Peyer's patch (tissue), 4 donors: ENCODE results near the gene SYNGAP1. TPM values are rescaled to one million over a fixed set of nuclear protein-coding genes. Genes with fewer than 3 reads are reported as not detected.

Source experiments
- DNase-seq, 3 donors: peaks; one replicate each; pipeline ENCODE4 v3.0.0-alpha.2; 2017 to 2019
- H3K27ac ChIP-seq, 4 donors: fragments of 200-600 bp; sonication (generic); one replicate each; pipeline ENCODE4 v1.5.1; 2016 to 2019
- H3K27me3 ChIP-seq, 2 donors: fragments of 200-600 bp; sonication (generic); one replicate each; pipeline ENCODE4 v1.5.1; 2019
- H3K36me3 ChIP-seq, 3 donors: fragments of 200-600 bp; sonication (generic); one replicate each; pipeline ENCODE4 v1.5.1; 2016 to 2019
- H3K4me1 ChIP-seq, 4 donors: fragments of 200-600 bp; sonication (generic); one replicate each; pipeline ENCODE4 v1.5.1; 2016 to 2019
- H3K4me3 ChIP-seq, 4 donors: fragments of 200-600 bp; sonication (generic); 1 replicate in 3 of 4; 2 replicates in 1 of 4; pipeline ENCODE4 v1.5.1; 2016 to 2019; ENCODE audit warnings: mild to moderate bottlenecking in 1 of 4
- H3K9me3 ChIP-seq, 4 donors: fragments of 200-600 bp; sonication (generic); one replicate each; pipeline ENCODE4 v1.5.1; 2016 to 2019; ENCODE audit warnings: mild to moderate bottlenecking in 1 of 4
- CTCF ChIP-seq, 6 experiments: fragments of 450-650 bp in 4 of 6; fragments of 200-600 bp in 2 of 6; sonication (generic) in 1 of 6; IDR thresholded peaks; one replicate each; pipeline ENCODE4 v1.5.1; 2017 to 2019; ENCODE audit warnings: antibody characterized with exemption in 6 of 6, mild to moderate bottlenecking in 3 of 6, moderate library complexity in 1 of 6
- POLR2A ChIP-seq, 2 donors: fragments of 450-650 bp; IDR thresholded peaks; one replicate each; pipeline ENCODE4 v1.5.1; 2017; ENCODE audit warnings: antibody characterized with exemption in 2 of 2, mild to moderate bottlenecking in 2 of 2, moderate library complexity in 2 of 2
- total RNA-seq, 4 donors: library from RNA; depleted of rRNA; stranded (reverse); fragments of >200 nt; gene quantifications; one replicate each; pipeline ENCODE4 v1.1.0, GENCODE V29; 2016

SYNGAP1 gene
- total RNA-seq, 4 donors from 2014 or later: 5.4 to 42.1 (median 15.0) TPM

- TF ChIP-seq CTCF (IDR thresholded peaks at IDR 0.05) (no peak), POLR2A (IDR thresholded peaks at IDR 0.05) (no peak)
- H3K27me3 ChIP-seq: no peaks in the 10 kb centered on the region
Measured at GRCh38 chr6:33413241-33414120, 6.4 kb upstream of the SYNGAP1 start.

GRCh38 chr6:33414592-33415271 lies 5.1 kb upstream of the SYNGAP1 start:
- Histone ChIP-seq H3K36me3 (peaks cover 0 to 37% (median 0%) of the 10 kb centered on the region in 3 donors), H3K4me1 (peaks cover 0 to 43% (median 15%) of the 10 kb centered on the region in 4 donors), H3K4me3 (no peak overlapping the region), H3K27me3 (no peaks in the 10 kb centered on the region), H3K9me3 (no peaks in the 10 kb centered on the region), H3K27ac (peak overlapping the region in 1 of 4 donors; percentile 89)
- no peak for DNase-seq
- peak in 1 of 6 experiments; percentile 15 for TF ChIP-seq CTCF (IDR thresholded peaks at IDR 0.05)
- no peak for TF ChIP-seq POLR2A (IDR thresholded peaks at IDR 0.05)

More at GRCh38 chr6:33413241-33414120, 6.4 kb upstream of the SYNGAP1 start:
- no peak for DNase-seq
- Histone ChIP-seq H3K27ac (peak overlapping the region in 2 of 4 donors; percentile 7 to 49), H3K4me1 (peaks cover 0 to 30% (median 12%) of the 10 kb centered on the region in 4 donors), H3K4me3 (no peak overlapping the region), H3K9me3 (no peaks in the 10 kb centered on the region), H3K36me3 (peaks cover 0 to 37% (median 0%) of the 10 kb centered on the region in 3 donors)

GRCh38 chr6:33415831-33416230 lies 4.0 kb upstream of the SYNGAP1 start:
- Histone ChIP-seq H3K27me3 (no peaks in the 10 kb centered on the region), H3K4me1 (peaks cover 0 to 43% (median 15%) of the 10 kb centered on the region in 4 donors), H3K36me3 (peaks cover 0 to 37% (median 0%) of the 10 kb centered on the region in 3 donors), H3K27ac (peak overlapping the region in 1 of 4 donors; percentile 89), H3K4me3 (no peak overlapping the region), H3K9me3 (no peaks in the 10 kb centered on the region)
- no peak for DNase-seq
- TF ChIP-seq CTCF (IDR thresholded peaks at IDR 0.05) (no peak), POLR2A (IDR thresholded peaks at IDR 0.05) (no peak)

GRCh38 chr6:33416386-33417127 lies 3.3 kb upstream of the SYNGAP1 start:
- Histone ChIP-seq H3K9me3 (no peaks in the 10 kb centered on the region), H3K27ac (peak overlapping the region; percentile 89 to 95 (median 90)), H3K4me1 (peaks cover 0 to 43% (median 15%) of the 10 kb centered on the region in 4 donors), H3K4me3 (peak overlapping the region; percentile 59 to 78 (median 64)), H3K36me3 (peaks cover 0 to 37% (median 0%) of the 10 kb centered on the region in 3 donors), H3K27me3 (no peaks in the 10 kb centered on the region)
- no peak for TF ChIP-seq CTCF (IDR thresholded peaks at IDR 0.05)
- TF ChIP-seq POLR2A (IDR thresholded peaks at IDR 0.05): no peak
- DNase-seq: no peak
